Measurements from ENCODE around the gene FKBP15.

DNA sequence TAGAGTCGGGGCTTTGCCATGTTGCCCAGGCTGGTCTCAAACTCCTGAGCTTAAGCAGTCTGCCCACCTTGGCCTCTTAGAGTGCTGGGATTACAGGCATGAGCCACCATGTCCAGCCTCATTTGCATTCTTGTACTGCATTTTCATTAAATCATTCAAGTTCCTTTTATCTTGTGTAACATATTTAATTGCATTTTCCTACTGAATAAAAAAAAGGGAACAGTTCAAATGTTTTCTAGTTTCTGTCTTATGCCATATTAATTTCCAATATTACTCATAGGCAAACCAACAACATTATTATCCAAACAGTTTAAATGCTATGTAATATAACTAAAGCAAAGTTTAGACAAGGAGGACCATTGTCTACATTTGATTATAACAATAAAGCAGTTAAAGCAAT, 6.4 kb upstream of the FKBP15 start:
- TF ChIP-seq POLR2AphosphoS5 (IDR thresholded peaks at IDR 0.05) (no peak), EP300 (IDR thresholded peaks at IDR 0.05) (no peak), POLR2A (IDR thresholded peaks at IDR 0.05; ENCODE audit: low read depth) (no peak)
- TF ChIP-seq, protein P1, sequence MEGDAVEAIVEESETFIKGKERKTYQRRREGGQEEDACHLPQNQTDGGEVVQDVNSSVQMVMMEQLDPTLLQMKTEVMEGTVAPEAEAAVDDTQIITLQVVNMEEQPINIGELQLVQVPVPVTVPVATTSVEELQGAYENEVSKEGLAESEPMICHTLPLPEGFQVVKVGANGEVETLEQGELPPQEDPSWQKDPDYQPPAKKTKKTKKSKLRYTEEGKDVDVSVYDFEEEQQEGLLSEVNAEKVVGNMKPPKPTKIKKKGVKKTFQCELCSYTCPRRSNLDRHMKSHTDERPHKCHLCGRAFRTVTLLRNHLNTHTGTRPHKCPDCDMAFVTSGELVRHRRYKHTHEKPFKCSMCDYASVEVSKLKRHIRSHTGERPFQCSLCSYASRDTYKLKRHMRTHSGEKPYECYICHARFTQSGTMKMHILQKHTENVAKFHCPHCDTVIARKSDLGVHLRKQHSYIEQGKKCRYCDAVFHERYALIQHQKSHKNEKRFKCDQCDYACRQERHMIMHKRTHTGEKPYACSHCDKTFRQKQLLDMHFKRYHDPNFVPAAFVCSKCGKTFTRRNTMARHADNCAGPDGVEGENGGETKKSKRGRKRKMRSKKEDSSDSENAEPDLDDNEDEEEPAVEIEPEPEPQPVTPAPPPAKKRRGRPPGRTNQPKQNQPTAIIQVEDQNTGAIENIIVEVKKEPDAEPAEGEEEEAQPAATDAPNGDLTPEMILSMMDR (IDR thresholded peaks at IDR 0.05), result no peak

Measured in esophagus muscularis mucosa (tissue), 4 donors.